Measurements from ENCODE around the gene ASTN2.

The ASTN2 gene

DNA sequence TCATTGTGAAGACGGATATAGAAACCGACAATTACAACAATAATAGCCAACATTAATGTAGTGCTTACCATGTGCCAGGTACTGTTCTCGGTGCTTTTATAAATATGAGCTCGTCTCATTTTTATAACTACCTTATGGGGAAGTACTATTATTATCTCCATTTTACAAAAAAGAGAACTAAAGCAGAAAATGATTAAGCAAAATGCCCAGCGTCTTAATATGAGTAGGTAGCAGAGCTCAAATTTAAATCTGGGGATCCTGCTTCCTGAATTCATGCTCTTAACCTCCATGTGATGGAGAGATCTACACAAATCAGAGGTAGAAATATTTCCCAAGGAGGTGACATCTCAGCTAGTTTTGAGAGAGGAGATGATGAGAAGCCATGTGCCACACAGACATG lies 470.9 kb downstream of the ASTN2 start:
- CTCF ChIA-PET: interaction anchor here (0.7 to 2.9 kb wide), 7 partner anchors 9 to 84 kb away, joined by 3 to 18 read pairs (median 5); no protein-coding TSS in a partner anchor
- TF ChIP-seq, protein P1, sequence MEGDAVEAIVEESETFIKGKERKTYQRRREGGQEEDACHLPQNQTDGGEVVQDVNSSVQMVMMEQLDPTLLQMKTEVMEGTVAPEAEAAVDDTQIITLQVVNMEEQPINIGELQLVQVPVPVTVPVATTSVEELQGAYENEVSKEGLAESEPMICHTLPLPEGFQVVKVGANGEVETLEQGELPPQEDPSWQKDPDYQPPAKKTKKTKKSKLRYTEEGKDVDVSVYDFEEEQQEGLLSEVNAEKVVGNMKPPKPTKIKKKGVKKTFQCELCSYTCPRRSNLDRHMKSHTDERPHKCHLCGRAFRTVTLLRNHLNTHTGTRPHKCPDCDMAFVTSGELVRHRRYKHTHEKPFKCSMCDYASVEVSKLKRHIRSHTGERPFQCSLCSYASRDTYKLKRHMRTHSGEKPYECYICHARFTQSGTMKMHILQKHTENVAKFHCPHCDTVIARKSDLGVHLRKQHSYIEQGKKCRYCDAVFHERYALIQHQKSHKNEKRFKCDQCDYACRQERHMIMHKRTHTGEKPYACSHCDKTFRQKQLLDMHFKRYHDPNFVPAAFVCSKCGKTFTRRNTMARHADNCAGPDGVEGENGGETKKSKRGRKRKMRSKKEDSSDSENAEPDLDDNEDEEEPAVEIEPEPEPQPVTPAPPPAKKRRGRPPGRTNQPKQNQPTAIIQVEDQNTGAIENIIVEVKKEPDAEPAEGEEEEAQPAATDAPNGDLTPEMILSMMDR (IDR thresholded peaks at IDR 0.05; ENCODE audit: control extremely low read depth, extremely low read depth, low read depth, missing control alignments): no peak
- DNase-seq (ENCODE audit: extremely low spot score): no peak
- POLR2A ChIA-PET: interaction anchor here (0.6 kb wide), 1 partner anchor 9 kb away, joined by 5 read pairs; no protein-coding TSS in a partner anchor

DNA sequence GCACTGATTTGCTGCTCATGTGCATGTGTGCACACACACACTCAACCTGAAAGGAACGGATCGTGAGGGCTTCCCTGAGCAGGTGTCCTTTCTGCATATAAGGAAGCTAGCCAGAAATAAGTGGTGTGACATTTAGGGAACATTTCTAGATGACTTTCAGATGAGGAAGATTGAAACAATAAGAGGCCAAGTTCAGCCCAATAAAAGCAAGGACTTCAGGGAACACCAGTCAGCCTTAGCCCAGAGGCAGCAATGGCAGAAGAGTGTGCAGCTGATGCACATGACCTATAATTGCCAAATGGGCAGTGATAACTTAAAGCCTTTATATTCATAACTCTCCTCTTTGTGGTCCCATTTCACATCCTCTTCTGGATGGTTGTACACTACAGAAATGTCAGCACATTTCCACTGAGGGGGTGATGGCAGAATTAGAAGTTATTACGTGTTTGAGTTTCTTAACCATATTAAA lies 472.2 kb downstream of the ASTN2 start:
- TF ChIP-seq, protein P1 (IDR thresholded peaks at IDR 0.05; ENCODE audit: control extremely low read depth, extremely low read depth, low read depth, missing control alignments): no peak
- CTCF ChIA-PET: interaction anchor here (1.0 to 2.9 kb wide), 6 partner anchors 9 to 83 kb away, joined by 3 to 18 read pairs (median 4); no protein-coding TSS in a partner anchor
- no peak for DNase-seq (ENCODE audit: extremely low spot score)
- POLR2A ChIA-PET: no interaction called here

DNA sequence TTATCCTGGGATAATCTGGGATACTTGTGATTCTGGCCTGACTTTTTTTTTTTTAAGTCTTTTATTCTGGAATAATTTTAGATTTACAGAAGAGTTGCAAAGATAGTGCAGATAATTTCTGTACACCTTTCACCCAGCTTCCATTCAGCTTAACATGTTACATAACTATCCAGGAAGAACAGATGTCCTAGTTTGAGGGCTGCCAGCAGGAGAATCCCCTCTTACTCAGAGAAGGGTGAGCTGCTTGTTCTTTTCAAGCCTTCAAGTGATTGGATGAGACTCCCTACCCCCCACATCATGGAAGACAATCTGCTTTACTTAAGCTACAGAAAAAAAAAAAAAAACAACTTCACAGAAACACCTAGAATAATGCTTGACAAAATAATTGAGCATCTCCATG lies 473.6 kb downstream of the ASTN2 start:
- POLR2A ChIA-PET: no interaction called here
- TF ChIP-seq, protein P1 (IDR thresholded peaks at IDR 0.05; ENCODE audit: control extremely low read depth, extremely low read depth, low read depth, missing control alignments): no peak
- CTCF ChIA-PET: interaction anchor here (0.9 to 2.8 kb wide), 2 partner anchors 9 to 15 kb away, joined by 3 to 15 read pairs; no protein-coding TSS in a partner anchor
- no peak for DNase-seq (ENCODE audit: extremely low spot score)

DNA sequence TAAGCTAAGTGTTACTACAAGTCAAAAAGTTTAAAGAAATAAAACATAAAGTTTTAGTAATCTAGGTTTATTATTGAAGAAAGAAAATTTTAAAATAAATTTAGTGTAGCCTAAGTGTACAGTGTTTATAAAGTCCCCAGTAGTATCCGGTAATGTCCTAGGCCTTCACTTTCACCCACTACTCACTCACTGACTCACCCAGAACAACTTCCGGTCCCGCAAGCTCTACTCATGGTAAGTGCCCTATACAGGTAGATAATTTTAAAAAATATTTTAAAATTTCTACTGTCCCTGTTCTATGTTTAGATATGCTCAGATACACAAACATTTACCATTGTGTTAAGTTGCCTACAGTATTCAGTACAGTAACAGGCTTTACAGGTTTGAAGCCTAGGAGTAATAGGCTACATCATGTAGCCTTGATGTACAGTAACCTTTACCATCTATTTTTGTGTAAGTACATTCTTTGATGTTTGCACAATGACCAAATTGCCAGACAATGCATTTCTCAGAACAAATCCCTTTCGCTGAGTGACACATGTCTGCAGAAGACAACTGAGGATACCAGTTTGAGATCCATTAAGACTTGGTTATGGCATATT lies 474.1 kb downstream of the ASTN2 start:
- POLR2A ChIA-PET: no interaction called here
- no peak for DNase-seq (ENCODE audit: extremely low spot score)
- TF ChIP-seq, protein P1 (IDR thresholded peaks at IDR 0.05; ENCODE audit: control extremely low read depth, extremely low read depth, low read depth, missing control alignments): no peak
- CTCF ChIA-PET: interaction anchor here (0.9 to 2.8 kb wide), 4 partner anchors 9 to 31 kb away, joined by 3 to 15 read pairs (median 4); no protein-coding TSS in a partner anchor

DNA sequence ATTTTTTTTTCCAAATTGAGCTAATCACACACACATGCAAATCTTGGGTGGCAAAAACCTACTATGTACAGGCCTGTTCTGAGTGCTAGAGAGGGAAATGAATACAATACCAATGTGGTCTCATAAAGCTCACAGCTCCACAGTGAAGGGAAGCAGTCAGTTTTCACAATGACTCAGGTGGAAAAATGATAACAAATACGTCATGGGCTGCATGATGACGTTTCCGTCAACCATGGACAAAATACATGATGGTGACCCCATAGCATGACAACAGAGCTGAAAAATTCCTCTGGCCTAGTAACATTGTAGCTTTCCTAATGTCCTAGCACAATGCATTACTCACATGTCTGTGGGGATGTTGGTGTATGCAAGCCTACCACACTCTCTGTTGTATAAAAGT lies 475.2 kb downstream of the ASTN2 start:
- ChIA-PET CTCF (interaction anchor here (1.0 to 2.8 kb wide), 4 partner anchors 13 to 32 kb away, joined by 3 to 15 read pairs (median 5); no protein-coding TSS in a partner anchor), POLR2A (interaction anchor here (0.7 to 0.8 kb wide), 2 partner anchors 10 to 12 kb away, joined by 3 to 4 read pairs; no protein-coding TSS in a partner anchor)
- DNase-seq (ENCODE audit: extremely low spot score): no peak
- TF ChIP-seq, protein P1 (IDR thresholded peaks at IDR 0.05; ENCODE audit: control extremely low read depth, extremely low read depth, low read depth, missing control alignments): no peak

DNA sequence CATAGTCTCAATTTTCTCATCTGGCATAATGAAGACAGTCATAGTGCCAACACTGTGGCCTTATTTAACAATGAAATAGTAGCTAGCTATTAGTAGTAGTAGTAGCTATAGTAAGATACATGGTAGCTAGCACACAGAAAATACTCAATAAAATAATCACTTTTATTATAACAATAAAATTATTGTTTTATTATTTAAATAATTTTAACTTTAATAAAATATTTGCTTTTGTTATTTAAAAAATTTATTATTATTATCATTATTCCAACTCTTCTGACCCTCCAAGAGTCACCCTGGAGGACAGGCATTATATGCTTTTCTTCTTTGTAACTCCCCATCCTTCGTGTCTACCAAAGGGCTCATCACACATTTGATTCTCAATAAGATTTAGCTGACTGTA lies 475.7 kb downstream of the ASTN2 start:
- no peak for DNase-seq (ENCODE audit: extremely low spot score)
- TF ChIP-seq, protein P1 (IDR thresholded peaks at IDR 0.05; ENCODE audit: control extremely low read depth, extremely low read depth, low read depth, missing control alignments): no peak
- CTCF ChIA-PET: interaction anchor here (1.2 to 2.8 kb wide), 2 partner anchors 12 to 16 kb away, joined by 5 to 15 read pairs; no protein-coding TSS in a partner anchor
- POLR2A ChIA-PET: interaction anchor here (0.8 kb wide), 1 partner anchor 12 kb away, joined by 3 read pairs; no protein-coding TSS in a partner anchor

All from GM10248 (cell line).